KG1 (cell line): ENCODE data around the gene GPR146.

ENCODE experiments used
- DNase-seq: peaks from one replicate; lab custom pipeline; 2025; lab: John Stamatoyannopoulos, UW

GPR146 gene

DNA sequence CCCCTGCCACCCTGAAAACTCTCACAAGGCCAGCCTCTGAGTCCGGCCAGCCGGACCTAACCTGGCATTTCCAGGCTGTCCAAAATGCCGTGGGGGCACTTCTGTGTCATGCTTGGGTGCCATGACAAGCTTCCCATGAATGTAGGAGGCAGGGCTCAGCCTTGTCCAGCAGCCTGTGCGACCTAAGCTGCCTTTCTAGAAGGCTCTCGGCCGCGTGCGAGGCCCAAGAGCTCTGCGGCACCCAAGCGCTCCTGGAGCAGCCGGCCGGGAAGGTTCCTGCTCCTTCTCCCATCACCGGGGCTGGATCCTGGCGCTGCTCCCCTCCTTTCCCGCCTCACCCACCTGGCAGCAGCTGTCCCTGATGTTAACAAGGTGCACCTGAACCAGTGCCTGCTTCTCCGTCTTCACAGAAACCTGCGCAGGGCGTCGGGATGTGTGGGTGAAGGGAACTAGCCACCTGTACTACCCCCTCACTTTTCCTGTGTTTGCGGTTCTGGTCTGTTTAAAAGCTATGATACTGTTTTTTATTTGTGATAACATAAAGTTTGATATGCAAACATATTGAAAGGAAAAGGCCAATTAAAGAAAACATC is 49.7 kb downstream of the GPR146 start:
- no peak for DNase-seq

DNA sequence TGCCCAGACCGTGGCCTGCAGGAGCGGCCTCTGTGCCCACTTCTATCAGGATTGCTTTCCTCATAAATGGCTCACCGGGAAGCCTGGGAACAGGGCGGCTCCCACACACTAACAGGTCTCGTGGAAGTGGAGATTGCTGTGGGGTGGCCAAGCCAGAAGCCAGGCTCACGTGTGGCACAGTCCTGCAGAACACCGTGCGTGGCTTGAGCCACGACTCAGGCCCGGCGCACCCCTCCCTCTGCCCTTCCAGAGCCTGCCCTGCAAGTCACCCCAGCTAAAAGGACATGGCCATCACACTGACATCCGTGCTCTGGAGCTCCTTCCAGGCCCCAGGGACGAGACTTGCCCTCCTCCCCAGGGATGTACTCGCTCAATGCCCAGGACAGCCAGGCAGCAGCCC is 50.5 kb downstream of the GPR146 start:
- DNase-seq = no peak

DNA sequence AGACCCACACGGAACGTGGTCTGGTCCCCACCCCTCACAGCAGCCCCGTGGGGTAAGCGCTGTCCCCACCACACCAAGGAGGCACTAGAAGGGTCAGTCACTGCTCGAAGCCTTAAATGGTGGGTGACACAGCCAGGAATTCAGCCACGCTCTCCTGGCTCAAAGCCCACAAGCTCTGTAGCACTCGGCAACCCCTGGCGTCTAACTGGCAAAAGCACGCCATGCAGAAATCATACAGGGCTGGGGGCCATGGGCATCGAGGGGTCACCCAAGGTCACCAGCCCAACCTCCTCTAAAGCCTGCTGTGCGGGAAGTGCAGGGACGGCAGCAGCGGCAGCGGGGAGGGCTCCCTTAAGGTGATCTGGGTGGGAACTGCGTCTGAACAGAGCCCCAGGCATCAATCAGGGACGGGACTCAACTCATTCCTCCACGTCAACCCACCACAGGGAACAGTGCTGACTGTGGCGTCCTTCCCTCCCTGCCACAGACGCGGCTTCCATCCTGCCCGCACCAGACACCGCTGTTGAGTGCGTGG is 51.3 kb downstream of the GPR146 start:
- DNase-seq = no peak

DNA sequence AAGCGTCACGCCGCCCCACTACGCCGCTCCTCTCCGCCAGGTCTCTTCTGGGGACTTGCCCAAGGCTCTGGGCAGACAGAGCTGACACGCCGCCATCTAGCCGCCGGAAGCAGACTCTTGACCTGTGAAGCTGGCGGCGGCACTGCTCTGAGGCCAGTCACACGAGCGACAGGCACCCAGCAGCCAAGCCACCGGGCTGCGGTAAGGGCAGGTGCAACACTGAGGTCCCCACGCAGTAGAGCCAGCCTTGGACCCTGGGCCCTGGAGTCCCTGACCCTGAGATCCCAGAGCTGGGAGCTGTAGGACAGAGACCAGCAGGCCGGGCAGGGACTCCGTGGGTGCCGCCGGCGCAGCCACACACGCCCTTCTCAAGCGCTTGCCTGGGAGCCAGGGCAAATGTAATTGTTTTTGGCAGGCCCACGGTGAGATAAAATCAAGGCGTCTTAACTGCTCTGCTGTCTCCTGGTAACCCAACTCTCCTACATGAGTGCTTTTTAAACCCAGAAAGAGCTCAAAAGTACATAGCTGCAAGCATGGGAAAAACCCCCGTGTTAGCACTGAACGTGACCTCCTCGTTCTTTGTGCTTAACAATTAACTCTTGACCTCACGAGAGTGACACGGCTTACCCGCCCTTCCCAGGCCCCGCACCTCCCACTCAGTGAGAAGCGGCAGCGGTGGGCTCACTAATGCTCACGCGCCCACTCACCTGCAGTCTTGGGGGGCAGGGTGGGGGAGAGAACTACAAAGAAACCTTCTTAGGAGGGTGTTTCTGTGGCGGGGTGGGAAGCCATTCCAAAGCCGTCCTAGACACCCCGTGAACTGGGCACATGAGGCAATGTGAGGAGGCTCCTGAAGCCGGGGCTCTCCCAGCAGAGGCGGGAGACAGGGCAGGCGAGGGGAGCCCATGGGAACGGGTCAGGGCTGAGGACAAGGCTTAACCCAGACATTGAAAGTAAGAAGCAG is 52.1 kb downstream of the GPR146 start:
- no peak for DNase-seq

DNA sequence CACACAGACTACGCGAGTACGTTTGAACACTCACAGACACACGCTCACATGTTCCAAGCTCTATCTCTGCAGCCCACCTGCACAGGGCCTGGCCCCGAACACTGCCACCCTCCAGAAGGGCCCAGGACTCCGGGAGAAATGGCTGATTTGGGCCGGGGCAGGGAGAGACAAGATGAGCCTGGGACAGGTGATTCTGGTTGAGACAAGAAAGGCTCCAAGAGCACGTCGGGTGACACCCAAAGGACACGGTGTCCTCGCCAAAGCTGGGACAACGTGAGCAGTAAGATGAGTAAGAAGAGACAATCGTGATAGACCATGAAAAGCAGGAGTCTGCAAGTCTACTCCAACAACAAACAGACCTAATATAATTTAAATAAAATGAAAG is 52.8 kb downstream of the GPR146 start:
- DNase-seq = no peak

DNA sequence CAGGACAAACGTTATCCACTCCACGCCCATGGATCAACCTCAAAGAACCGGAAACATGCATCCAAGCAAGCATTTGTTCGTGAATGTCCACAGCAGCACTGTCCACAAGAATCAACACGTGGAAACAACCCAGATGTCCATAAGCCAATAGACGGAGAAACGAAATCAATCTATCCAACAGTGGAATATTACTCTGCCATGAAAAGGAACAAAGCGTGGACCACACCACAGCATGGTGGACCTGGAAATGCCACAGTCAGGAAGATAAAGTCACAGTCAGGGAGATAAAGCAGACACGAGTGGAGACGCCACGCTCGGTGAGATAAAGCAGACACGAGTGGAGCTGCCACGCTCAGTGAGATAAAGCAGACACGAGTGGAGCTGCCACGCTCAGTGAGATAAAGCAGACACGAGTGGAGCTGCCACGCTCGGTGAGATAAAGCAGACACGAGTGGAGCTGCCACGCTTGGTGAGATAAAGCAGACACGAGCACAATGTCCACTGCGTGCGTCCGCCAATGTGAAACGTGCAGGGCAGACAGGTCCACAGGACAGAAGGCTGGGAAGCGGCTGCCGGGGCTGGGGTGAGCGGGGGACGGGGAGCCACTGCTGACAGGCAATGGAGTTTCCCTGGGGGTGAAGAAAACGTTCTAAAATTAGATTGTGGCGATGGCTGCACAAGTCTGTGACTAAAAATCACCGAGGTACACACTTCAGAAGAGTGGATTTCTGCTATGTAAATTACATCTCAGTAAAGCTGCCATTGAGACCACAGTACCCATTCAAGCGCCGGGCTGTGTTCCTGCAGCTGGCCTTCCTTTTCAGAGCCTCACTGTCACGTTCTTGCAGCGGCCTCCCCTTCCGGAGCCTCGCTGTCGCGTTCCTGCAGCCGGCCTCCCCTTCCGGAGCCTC is 54.2 kb downstream of the GPR146 start:
- no peak for DNase-seq

DNA sequence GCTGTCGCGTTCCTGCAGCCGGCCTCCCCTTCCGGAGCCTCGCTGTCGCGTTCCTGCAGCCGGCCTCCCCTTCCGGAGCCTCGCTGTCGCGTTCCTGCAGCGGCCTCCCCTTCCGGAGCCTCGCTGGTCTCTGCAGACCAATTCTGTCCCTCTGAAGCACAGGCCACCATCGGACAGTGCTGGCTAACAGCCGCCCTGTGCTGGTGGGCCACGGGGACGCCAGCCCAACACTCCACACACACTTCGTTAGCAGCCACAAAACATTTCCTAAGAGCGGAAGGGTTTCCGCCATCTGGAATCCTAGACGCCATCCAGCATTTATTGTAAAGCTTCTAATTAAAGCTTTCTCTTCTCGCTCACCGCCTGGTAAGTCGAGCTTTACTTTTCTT is 54.8 kb downstream of the GPR146 start:
- DNase-seq = no peak

DNA sequence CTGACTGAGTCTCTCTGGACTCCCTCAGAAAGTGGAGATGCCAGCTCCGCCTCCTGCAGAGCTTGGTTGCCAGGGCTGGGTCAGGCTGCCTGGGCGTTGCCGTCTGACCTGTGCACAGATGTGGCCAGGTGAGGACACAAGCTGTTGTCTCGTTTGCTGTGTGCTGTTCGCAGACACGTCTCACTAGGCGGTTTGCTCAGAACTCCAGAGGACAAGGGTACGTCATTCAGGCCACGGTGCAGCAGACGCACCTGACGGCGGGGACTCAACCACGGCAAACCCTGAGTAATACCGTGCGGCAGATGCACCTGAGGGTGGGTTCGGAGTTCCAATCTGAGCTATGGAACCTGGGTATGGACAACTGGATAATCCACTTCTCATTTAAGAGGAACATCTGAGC is 55.3 kb downstream of the GPR146 start:
- DNase-seq = no peak

DNA sequence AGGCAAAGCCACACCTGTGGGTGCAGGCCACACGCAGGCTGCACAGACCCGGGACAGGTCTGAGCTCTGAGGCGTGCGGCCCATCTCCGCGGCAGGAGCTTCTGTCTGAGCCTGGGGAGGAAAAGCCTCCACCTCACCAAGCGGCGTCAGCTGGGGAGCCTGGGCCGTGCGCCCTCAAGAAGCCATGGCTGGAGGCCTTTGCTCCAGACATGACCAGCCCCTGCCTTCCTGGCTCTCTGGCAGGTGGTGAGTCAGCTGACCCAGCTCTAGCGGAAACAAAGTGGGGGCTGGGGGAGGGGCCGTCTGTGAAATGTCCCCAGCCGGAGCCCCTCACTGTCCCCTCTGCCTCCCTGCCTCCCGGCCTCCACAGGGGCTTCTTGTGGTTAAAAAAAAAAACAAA is 56.0 kb downstream of the GPR146 start:
- no peak for DNase-seq

DNA sequence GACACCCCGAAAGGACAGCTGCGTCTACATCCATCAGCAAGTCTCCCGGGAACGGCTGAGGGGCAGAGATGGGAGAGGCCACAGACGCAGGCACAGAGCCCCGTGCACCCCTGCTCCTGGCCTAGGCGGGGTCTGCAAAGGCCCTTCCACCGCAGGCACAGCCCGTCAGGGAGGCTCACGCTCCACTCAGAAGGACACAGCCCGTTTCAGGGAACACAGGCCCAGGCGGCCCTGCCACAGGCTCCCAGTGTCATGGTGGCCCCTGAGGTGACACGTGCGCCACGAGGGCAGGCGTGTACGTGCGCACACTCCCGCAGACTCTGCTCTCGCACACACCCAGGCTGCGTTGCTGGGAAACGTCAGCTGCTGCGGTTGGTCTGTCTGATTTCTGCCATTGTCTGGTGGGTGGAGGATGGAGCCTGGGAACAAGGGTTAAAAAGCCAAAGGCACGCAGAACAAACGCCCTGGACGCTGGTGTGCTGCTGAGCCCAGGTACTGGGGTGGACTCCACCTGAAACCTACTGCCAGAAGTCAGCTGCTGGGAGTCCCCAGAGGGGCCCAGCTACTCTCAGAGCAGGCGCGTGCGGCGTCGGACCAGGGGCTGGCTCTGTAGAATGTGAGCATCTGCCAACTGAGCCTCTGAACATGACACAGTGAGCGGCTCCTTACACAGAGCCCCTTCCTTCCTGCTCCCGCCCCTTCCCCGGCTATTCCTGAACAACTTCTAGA is 56.7 kb downstream of the GPR146 start:
- DNase-seq = no peak

DNA sequence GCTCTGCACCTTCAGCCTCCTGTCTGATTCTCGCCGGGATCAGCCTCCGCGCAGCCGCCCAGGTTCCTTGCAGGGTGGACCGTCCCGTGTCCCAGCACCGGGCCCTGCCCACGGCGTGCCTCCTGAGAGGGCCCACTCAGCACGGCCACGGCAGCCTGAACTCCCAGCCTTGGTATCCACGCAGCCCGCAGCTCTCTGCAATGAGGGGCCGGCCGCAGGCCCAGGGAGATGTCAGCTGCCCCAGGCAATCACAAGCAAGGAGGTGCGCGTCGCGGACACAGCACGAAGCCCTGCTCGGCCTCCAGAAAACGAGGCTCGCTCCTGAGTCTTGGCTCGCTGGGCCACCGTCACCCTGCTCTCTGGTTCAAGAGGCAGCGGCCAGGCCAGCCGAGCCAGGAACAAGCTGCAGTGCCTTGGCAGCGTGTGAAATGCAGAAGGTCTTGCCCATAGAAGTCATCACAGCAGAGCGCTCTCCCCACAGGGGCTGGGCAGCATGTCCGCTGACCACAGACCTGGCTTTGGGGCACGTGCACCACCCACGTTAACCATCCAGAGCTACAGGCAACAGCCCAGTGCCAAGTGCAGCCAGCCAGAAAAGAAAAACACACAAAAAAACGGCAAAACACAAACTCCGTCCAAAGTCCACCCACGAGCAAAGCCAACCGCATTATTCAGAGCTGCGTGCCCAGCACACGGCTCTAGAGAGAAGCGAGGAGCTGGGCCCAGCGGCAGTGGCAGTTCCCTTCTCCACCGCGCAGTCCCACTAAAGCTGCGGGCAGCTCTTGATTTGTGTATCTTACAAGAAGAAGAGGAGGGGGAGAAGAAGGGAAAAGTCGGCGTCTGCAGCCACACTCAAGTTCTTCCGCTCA is 57.5 kb downstream of the GPR146 start:
- DNase-seq = no peak

DNA sequence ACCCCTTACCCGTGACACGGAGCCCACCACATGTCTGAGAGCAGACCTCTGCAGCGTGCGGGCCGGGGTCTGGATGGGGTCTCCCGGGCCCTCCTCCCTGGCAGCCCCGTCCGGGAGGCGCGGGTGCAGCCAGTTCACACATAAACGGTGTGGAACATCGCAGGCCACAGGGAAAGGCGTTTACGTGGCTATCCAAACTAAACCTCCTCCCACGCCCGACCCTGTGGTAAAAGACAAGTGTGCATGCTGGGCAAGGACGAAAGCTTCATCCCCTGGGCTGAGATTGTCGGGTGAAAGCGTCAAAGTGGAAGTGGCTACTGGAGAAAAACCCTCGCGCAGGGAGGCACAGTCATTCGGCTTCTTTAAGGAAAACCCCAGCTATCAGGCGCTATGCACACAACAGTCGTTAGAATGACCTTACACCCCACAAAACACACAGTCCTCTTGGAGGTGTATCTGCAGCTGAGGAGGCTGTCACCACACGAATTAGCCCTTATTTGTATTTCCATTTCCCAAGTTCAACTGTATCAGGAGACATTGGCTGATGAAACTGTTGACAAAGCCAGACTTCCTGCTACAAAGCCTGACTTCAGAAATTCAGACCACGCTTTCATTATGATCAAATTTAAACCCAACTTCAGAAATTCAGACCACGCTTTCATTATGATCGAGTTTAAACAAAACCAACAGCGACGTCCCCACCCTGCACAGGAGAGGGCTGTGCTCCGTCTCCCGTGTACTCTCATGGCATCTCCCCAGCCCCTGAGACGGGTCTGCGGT is 58.9 kb downstream of the GPR146 start:
- DNase-seq = no peak

DNA sequence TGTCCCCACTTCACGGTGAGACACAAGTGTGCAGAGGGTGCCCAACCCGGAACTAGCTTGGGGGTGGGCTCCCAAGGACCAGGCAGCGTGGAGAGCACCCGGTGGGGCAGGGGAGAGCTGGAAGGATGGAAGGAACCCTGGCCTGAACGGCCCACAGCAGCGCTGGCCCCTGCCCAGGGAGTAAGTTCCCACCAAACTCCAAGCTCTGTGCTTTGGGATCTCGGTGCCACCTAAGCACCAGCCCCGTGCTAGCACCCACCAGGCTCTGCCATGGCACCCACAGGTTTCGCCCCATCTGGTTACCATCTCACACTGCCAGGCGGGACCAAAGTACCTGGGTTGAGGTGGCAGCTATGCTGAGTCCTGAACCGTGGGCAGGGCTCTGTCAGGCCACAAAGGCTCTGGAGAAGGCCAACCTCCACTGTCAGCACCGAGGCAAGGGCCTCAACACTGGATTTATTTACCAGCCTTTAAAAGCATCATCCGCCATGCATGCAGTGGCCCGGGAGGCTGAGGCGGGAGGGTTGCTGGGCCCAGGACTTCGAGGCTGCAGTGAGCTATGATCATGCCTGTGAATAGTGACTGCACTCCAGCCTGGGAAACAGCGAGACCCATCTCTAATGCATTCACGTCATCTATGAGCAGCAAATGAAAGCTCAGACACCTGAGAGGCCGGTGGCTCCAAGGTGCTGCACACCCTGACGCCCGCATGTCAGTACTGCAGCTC is 59.6 kb downstream of the GPR146 start:
- no peak for DNase-seq

DNA sequence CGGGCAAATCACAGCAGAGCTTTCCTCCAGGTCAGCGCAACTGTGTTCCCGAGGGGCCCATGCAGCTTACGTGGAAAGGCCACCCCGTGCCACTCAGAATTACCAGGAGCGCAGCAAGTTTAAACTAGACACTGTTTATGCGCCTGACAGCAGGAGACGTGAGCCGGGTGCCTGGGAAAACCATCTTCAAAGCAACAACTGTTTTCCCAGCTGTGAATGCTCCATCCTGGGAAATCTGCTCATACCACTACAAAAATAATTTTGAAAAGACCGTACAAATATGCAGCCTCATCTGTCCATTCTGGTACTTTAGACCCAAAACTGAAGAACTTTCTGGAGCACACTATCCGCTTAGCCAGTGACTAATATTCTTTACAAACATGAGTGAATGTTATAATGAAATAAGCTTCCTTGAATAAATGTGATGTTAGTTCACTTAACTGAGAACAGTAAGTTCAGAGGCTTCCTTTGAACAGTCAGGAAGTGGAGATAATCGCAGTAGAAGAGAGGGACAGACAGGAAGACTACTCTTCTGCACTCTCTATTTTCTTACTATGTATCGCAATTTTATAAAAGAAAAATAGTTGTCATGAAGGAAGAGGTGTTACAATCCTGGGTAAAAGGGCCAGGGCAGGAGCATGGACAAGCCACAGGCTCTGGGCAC is 60.3 kb downstream of the GPR146 start:
- DNase-seq = no peak

DNA sequence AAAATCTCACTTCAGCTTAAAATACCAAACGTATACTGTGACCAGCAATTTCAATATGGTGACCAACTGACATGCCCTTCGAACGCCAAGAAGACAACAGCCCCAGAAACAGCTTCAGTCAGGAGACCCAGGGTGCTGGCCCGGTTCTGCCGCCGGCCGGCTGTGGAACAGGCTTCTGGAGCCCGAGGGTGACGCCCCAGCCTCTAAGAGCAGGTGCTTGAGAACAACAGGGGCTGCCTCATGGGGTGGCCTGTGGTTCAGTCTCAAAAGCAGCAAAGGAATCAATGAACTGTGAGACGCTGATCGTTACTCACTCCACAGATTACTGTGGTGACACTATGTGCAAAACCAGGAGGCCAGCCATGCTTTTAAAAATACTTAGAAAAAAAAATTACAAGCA is 60.8 kb downstream of the GPR146 start:
- DNase-seq = no peak

DNA sequence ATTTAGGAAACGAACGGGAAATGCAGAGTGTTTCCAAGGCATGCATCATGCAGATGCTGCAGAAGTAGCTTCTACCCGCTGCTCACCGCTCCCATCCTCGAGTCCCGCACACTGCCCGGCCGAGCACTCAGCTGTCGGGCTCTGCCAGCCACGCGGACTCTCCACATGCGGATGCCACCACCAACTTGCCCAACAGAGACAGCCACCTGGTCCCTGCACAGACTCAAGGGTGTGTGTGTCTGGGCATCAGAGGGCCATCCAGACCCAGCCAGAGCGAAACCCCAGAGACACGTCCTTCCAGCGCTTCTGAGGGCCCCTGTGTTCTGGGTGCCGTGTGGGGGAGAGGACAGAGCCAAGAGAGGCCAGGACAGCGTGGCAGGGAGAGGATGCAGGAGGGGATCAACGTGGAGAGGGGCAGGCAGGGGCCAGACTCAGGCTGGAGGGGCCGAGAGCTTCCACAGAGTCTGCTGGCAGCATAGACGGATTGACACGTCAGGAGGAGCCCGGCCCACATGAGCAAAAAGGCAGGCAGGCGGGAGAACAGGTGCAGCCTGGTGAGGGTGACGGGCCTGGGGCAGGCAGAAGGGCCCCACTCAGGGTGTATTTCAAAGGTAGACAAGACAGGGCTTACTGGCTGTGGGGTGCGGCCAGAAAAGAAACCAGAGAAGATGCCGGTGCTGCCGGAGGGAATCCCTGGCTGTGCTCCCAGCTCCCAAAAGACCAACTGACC is 61.9 kb downstream of the GPR146 start:
- no peak for DNase-seq

DNA sequence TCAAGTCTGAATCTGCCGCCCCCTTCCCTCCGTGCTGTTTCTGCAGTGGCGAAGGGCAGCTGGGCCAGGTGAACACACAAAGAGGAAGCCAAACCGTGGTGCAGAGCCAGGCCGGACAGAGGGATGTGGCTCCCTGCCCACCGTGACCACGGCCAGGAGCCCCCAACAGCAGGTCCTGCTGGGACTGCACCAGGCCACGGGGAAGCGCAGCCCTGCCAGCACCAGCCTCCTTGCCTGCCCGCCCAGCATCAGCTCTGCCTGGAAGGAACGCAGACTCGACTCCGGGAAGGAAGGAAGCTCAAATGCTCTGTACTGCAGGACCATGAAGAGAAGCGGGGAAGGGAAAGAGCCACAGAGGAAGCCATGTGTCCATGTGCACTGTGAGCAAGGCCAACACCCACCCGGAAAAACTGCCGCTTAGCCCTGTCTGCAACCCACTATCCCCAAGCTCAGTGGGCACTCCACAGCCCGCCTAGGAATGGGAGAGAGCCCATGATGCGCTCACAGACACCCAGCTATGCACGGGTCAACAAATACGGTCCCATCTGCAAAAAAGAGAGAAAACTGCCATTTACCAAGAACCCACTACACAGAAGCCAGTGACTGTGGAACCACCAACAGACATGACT is 62.6 kb downstream of the GPR146 start:
- DNase-seq = no peak
